PFSK-1 (cell line): ENCODE measurements around the gene GUK1.

Source experiments
- FOXP2 ChIP-seq: optimal IDR thresholded peaks from 2 replicates; pipeline ENCODE3; 2011; ENCODE audit warnings: borderline replicate concordance, control low read depth, inconsistent platforms; ENCODE audit not compliant: insufficient read depth; ENCODE audit errors: extremely low read length, extremely low read depth
- POLR2AphosphoS5 ChIP-seq: IDR thresholded peaks from 2 replicates; pipeline ENCODE4 v1.6.1; 2012; ENCODE audit warnings: low read depth, mild to moderate bottlenecking, control low read depth, low read length, moderate library complexity
- SIN3A ChIP-seq: IDR thresholded peaks from 2 replicates; pipeline ENCODE4 v1.6.1; 2012; ENCODE audit warnings: mild to moderate bottlenecking, low read length, moderate library complexity, borderline replicate concordance; ENCODE audit not compliant: insufficient read depth
- TAF1 ChIP-seq: IDR thresholded peaks from 2 replicates; pipeline ENCODE4 v1.6.1; 2012; ENCODE audit warnings: low read length, control low read depth, borderline replicate concordance; ENCODE audit not compliant: insufficient read depth
- TF ChIP-seq, protein P1 (sequence below), 2 experiments: IDR thresholded peaks; 2 replicates each; pipeline versions ENCODE4 v1.6.1 to v1.8.0; 2011 to 2012; ENCODE audit warnings: low read depth in 2 of 2, low read length in 2 of 2, control low read depth in 1 of 2, inconsistent platforms in 1 of 2, mild to moderate bottlenecking in 1 of 2, moderate library complexity in 1 of 2; ENCODE audit not compliant: insufficient read depth in 1 of 2

Gene GUK1

DNA sequence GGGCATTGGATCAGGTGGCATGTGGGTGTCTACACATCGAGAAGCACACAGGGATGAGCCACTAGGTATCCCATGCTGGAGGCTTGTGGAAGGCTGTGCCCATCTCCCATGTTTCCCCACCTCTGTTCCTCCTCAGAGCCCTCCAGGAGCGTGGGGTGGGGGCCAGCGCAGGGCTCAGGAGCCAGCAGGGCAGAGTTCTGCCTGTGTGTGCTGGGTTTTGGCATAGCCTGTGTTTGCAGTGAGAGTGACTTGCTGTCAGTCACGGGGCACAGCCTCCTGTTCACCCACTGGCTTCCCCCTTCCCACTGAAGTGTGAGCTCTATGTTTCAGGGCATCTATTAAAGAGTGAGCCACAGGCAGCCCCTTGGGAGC, 35.9 kb downstream of the GUK1 start:
- no peak for TF ChIP-seq POLR2AphosphoS5
- TF ChIP-seq, protein P1, sequence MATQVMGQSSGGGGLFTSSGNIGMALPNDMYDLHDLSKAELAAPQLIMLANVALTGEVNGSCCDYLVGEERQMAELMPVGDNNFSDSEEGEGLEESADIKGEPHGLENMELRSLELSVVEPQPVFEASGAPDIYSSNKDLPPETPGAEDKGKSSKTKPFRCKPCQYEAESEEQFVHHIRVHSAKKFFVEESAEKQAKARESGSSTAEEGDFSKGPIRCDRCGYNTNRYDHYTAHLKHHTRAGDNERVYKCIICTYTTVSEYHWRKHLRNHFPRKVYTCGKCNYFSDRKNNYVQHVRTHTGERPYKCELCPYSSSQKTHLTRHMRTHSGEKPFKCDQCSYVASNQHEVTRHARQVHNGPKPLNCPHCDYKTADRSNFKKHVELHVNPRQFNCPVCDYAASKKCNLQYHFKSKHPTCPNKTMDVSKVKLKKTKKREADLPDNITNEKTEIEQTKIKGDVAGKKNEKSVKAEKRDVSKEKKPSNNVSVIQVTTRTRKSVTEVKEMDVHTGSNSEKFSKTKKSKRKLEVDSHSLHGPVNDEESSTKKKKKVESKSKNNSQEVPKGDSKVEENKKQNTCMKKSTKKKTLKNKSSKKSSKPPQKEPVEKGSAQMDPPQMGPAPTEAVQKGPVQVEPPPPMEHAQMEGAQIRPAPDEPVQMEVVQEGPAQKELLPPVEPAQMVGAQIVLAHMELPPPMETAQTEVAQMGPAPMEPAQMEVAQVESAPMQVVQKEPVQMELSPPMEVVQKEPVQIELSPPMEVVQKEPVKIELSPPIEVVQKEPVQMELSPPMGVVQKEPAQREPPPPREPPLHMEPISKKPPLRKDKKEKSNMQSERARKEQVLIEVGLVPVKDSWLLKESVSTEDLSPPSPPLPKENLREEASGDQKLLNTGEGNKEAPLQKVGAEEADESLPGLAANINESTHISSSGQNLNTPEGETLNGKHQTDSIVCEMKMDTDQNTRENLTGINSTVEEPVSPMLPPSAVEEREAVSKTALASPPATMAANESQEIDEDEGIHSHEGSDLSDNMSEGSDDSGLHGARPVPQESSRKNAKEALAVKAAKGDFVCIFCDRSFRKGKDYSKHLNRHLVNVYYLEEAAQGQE (IDR thresholded peaks at IDR 0.05; ENCODE audit: insufficient read depth in 1 of 2, low read depth in 2 of 2, low read length in 2 of 2): no peak
- no peak for TF ChIP-seq TAF1
- TF ChIP-seq SIN3A: no peak
- TF ChIP-seq FOXP2: no peak

GRCh38 chr1:228176461-228177182, 36.5 kb downstream of the GUK1 start:
- TF ChIP-seq TAF1 (no peak), SIN3A (no peak), FOXP2 (no peak), POLR2AphosphoS5 (no peak)
- TF ChIP-seq, protein P1 (IDR thresholded peaks at IDR 0.05; ENCODE audit: insufficient read depth in 1 of 2, low read depth in 2 of 2, low read length in 2 of 2): no peak

GRCh38 chr1:228177183-228177475, 37.0 kb downstream of the GUK1 start:
- TF ChIP-seq POLR2AphosphoS5 (no peak), SIN3A (no peak), TAF1 (no peak), FOXP2 (no peak)
- TF ChIP-seq, protein P1 (IDR thresholded peaks at IDR 0.05; ENCODE audit: insufficient read depth in 1 of 2, low read depth in 2 of 2, low read length in 2 of 2): no peak

DNA sequence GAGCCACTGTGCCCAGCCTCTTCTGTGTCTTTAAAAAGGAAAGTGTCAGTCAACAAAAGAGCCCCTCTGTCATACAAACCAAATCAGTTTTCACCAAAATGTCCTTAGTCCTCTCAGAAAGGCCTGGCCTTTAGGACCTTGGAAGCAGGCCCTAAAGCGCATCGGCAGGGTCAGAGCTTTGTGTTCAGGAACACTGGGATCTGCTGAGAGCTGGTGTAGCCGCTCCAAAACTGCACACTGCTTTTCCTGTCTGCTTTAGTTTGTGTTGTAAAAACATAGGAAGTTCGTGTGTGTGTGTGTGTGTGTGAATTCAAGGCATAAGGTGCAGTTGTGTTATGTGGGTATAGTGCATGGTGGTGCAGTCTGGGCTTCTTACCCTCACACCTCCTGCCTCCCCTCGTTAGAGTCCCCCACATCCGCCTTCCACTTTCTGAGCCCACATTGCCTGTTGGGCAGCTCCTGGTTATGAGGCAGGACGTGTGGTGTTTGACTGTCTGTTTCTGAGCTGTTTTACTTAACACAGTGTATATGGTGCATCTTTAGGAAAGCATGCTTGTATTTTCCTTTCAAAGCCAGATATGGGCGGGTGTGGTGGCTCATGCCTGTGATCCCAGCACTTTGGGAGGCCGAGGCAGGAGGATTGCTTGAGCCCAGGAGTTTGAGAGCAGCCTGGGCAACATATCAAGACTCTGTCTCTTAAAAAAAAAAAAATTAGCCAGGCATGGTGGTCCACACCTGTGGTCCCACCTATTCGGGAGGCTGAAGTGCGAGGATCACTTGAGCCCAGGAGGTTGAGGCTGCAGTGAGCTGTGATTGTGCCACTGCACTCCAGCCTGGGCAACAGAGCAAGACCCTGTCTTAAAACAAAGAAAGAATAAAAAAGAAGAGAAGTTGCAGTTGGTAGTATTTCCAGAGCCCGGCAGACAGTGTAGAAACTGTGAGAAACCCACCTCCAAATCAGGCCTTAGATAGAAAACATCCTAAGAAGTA, 37.9 kb downstream of the GUK1 start:
- no peak for TF ChIP-seq POLR2AphosphoS5

- TF ChIP-seq, protein P1 (IDR thresholded peaks at IDR 0.05; ENCODE audit: insufficient read depth in 1 of 2, low read depth in 2 of 2, low read length in 2 of 2): no peak
- TF ChIP-seq FOXP2: no peak
- TF ChIP-seq POLR2AphosphoS5: no peak
- no peak for TF ChIP-seq TAF1
- TF ChIP-seq SIN3A: no peak
Measured at GRCh38 chr1:228178737-228179684, 38.9 kb downstream of the GUK1 start.
